Liver (tissue), 3 donors: ENCODE results near the gene SKAP1.
"Not testable (repeated sequence)": the region's sequence is repeated elsewhere in the genome, so short reads cannot be mapped to it uniquely, and the experiment has no call there.

ENCODE experiments used
- EGR1 ChIP-seq, 2 donors: IDR thresholded peaks; 2 replicates each; pipeline ENCODE4 v1.6.1; 2016 to 2018; ENCODE audit warnings: antibody characterized with exemption in 2 of 2, low read depth in 2 of 2
- FOXA2 ChIP-seq: IDR thresholded peaks from 2 replicates; pipeline ENCODE4 v1.6.1; 2016; ENCODE audit warnings: antibody characterized with exemption
- GABPA ChIP-seq, 2 donors: IDR thresholded peaks in 1 of 2; conservative IDR thresholded peaks in 1 of 2; 2 replicates each; pipeline ENCODE4 v1.6.1; 2016; ENCODE audit warnings: antibody characterized with exemption in 2 of 2, mild to moderate bottlenecking in 1 of 2, moderate library complexity in 1 of 2
- JUND ChIP-seq, 2 donors: IDR thresholded peaks; 2 replicates each; pipeline ENCODE4 v1.6.1; 2016; ENCODE audit warnings: antibody characterized with exemption in 2 of 2
- RAD21 ChIP-seq, 2 donors: IDR thresholded peaks; 2 replicates each; pipeline ENCODE4 v1.6.1; 2016; ENCODE audit warnings: antibody characterized with exemption in 2 of 2, mild to moderate bottlenecking in 2 of 2
- SP1 ChIP-seq: IDR thresholded peaks from 2 replicates; pipeline ENCODE4 v1.6.1; 2018; ENCODE audit warnings: antibody characterized with exemption, mild to moderate bottlenecking
- TAF1 ChIP-seq: conservative IDR thresholded peaks from 2 replicates; pipeline ENCODE4 v1.6.1; 2016; ENCODE audit warnings: antibody characterized with exemption, mild to moderate bottlenecking
- YY1 ChIP-seq: IDR thresholded peaks from 2 replicates; pipeline ENCODE4 v1.6.1; 2016; ENCODE audit warnings: antibody characterized with exemption, mild to moderate bottlenecking
- TF ChIP-seq, protein P1 (sequence below): IDR thresholded peaks from 2 replicates; pipeline ENCODE4 v1.6.1; 2016; ENCODE audit warnings: antibody characterized with exemption
- TF ChIP-seq, protein P2 (sequence below): fragments of 150-350 bp; IDR thresholded peaks from 2 replicates; pipeline ENCODE4 v1.5.1; 2017; ENCODE audit warnings: improper control_type of control experiment, low read depth, low read length; ENCODE audit not compliant: missing input control
- TF ChIP-seq, protein P3 (sequence below): IDR thresholded peaks from 2 replicates; pipeline ENCODE4 v1.6.1; 2016; ENCODE audit warnings: antibody characterized with exemption, mild to moderate bottlenecking
- TF ChIP-seq, protein P4 (sequence below): IDR thresholded peaks from 2 replicates; pipeline ENCODE4 v1.6.1; 2016; ENCODE audit warnings: antibody characterized with exemption
- TF ChIP-seq, protein P5 (sequence below): IDR thresholded peaks from 2 replicates; pipeline ENCODE4 v1.6.1; 2016; ENCODE audit warnings: antibody characterized with exemption
- donor health status: healthy.
- donor health status: healthy.

DNA sequence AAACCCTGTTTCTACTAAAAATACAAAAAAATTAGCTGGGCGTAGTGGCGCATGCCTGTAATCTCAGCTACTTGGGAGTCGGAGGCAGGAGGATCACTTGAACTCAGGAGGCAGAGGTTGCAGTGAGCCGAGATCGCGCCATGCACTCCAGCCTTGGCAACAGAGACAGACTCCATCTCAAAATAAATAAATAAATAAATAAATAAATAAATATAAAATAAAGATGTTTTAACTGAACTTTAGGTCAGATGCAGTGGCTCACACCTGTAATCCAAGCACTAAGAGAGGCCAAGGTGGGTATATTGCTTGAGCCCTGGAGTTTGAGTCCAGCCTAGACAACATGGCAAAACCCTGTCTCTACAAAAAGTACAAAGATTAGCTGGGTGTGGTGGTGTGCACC lies 61.0 kb downstream of the SKAP1 start:
- TF ChIP-seq, protein P1, sequence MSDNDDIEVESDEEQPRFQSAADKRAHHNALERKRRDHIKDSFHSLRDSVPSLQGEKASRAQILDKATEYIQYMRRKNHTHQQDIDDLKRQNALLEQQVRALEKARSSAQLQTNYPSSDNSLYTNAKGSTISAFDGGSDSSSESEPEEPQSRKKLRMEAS = not testable (repeated sequence)
- not testable (repeated sequence) for TF ChIP-seq GABPA (IDR thresholded peaks at IDR 0.05 in 1 of 2, conservative IDR thresholded peaks at IDR 0.05 in 1 of 2); EGR1 (IDR thresholded peaks at IDR 0.05; ENCODE audit: low read depth in 2 of 2); YY1; RAD21 (IDR thresholded peaks at IDR 0.05); JUND (IDR thresholded peaks at IDR 0.05); TAF1; SP1; FOXA2
- TF ChIP-seq, protein P2, sequence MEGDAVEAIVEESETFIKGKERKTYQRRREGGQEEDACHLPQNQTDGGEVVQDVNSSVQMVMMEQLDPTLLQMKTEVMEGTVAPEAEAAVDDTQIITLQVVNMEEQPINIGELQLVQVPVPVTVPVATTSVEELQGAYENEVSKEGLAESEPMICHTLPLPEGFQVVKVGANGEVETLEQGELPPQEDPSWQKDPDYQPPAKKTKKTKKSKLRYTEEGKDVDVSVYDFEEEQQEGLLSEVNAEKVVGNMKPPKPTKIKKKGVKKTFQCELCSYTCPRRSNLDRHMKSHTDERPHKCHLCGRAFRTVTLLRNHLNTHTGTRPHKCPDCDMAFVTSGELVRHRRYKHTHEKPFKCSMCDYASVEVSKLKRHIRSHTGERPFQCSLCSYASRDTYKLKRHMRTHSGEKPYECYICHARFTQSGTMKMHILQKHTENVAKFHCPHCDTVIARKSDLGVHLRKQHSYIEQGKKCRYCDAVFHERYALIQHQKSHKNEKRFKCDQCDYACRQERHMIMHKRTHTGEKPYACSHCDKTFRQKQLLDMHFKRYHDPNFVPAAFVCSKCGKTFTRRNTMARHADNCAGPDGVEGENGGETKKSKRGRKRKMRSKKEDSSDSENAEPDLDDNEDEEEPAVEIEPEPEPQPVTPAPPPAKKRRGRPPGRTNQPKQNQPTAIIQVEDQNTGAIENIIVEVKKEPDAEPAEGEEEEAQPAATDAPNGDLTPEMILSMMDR = not testable (repeated sequence)
- TF ChIP-seq, protein P3, sequence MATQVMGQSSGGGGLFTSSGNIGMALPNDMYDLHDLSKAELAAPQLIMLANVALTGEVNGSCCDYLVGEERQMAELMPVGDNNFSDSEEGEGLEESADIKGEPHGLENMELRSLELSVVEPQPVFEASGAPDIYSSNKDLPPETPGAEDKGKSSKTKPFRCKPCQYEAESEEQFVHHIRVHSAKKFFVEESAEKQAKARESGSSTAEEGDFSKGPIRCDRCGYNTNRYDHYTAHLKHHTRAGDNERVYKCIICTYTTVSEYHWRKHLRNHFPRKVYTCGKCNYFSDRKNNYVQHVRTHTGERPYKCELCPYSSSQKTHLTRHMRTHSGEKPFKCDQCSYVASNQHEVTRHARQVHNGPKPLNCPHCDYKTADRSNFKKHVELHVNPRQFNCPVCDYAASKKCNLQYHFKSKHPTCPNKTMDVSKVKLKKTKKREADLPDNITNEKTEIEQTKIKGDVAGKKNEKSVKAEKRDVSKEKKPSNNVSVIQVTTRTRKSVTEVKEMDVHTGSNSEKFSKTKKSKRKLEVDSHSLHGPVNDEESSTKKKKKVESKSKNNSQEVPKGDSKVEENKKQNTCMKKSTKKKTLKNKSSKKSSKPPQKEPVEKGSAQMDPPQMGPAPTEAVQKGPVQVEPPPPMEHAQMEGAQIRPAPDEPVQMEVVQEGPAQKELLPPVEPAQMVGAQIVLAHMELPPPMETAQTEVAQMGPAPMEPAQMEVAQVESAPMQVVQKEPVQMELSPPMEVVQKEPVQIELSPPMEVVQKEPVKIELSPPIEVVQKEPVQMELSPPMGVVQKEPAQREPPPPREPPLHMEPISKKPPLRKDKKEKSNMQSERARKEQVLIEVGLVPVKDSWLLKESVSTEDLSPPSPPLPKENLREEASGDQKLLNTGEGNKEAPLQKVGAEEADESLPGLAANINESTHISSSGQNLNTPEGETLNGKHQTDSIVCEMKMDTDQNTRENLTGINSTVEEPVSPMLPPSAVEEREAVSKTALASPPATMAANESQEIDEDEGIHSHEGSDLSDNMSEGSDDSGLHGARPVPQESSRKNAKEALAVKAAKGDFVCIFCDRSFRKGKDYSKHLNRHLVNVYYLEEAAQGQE = not testable (repeated sequence)
- TF ChIP-seq, protein P4, sequence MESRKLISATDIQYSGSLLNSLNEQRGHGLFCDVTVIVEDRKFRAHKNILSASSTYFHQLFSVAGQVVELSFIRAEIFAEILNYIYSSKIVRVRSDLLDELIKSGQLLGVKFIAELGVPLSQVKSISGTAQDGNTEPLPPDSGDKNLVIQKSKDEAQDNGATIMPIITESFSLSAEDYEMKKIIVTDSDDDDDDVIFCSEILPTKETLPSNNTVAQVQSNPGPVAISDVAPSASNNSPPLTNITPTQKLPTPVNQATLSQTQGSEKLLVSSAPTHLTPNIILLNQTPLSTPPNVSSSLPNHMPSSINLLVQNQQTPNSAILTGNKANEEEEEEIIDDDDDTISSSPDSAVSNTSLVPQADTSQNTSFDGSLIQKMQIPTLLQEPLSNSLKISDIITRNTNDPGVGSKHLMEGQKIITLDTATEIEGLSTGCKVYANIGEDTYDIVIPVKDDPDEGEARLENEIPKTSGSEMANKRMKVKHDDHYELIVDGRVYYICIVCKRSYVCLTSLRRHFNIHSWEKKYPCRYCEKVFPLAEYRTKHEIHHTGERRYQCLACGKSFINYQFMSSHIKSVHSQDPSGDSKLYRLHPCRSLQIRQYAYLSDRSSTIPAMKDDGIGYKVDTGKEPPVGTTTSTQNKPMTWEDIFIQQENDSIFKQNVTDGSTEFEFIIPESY = not testable (repeated sequence)
- TF ChIP-seq, protein P5, sequence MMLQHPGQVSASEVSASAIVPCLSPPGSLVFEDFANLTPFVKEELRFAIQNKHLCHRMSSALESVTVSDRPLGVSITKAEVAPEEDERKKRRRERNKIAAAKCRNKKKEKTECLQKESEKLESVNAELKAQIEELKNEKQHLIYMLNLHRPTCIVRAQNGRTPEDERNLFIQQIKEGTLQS = not testable (repeated sequence)
